ENCODE data around the gene CCR1. TPM values are rescaled to one million over a fixed set of nuclear protein-coding genes. Genes with fewer than 3 reads are reported as not detected.

Gene CCR1
- total RNA-seq (2014; rRNA removed; shearing (Covaris generic)) = 0.36 and 0.59 TPM in 2 replicates

DNA sequence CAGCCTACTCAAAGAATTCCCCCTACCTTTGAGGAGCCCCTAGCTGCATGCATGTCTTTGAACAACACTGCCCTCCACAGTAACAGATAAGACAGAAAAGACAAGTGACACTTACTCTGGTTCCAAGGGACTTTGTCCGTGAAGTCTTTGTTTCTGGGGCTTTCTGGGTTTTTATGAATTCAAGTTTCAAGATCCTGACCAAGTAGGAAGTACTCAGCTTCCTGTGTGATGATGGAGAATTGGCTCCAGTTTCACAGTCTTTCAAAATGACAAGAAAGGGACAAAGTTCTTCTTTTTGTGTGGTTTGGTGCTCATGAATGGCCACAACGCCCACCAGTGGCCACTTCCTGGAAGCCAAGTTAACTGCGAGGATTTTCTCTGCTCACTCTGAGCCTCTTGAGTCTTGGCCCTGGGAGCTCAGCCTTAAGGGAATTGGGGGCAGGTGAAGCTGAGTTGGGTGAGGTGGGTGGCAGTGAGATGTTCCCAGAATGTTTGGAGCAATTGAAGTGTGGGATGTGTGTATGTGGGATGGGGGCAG, at the start of gene CCR1:
CCR1 (minus strand) TSS at position 147 of the 538 bp plus-strand sequence. CDS start 4,000 bp downstream, outside the sequence.
- peak; percentile 74 for DNase-seq (ENCODE audit: low read depth)

DNA sequence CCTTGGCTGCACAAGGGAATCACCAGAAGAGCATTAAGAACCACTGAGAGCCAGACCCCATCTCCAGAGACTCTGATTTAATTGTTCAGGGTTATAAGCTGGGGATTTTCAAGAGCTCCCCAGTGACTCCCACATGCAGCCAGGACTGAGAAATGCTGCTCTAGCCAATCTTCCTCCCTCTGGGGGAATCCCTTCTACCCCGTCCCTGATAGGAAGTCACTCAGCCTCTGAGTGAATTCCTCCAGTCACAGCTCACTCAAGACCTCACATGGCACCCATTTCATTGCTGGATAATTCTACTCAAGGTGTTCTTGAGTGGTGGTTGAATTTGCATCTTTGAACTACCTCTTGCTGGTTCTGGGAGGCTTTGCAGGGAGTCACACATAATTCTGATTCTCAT, 44.9 kb upstream of the CCR1 start:
- DNase-seq (ENCODE audit: low read depth) = no peak

- DNase-seq (ENCODE audit: low read depth) = no peak
Observed at GRCh38 chr3:46245146-46245545, 37.0 kb upstream of the CCR1 start.

GRCh38 chr3:46243560-46243959, 35.4 kb upstream of the CCR1 start:
- DNase-seq (ENCODE audit: low read depth) = no peak

DNA sequence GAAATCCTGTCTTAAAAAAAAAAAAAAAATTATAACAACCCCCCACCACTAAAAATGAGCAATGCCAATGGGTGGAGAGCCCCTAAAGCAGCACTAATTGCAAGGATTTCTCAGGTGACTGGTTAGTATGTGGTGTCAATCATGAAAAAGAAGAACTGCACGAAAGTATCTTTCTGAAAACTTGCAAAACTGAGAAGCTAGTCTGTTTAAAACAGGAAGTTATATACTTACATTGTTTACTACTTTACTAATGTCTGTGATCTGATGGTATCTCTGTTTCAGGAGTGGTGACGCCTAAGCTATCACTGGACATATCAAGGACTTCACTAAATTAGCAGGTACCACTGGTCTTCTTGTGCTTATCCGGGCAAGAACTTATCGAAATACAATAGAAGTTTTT, 34.0 kb upstream of the CCR1 start, which contains the start of gene CCR3:
CCR3 (plus strand) TSS at position 341 of the 400 bp plus-strand sequence. CDS start 22,699 bp downstream, outside the sequence.
- DNase-seq (ENCODE audit: low read depth) = no peak

DNA sequence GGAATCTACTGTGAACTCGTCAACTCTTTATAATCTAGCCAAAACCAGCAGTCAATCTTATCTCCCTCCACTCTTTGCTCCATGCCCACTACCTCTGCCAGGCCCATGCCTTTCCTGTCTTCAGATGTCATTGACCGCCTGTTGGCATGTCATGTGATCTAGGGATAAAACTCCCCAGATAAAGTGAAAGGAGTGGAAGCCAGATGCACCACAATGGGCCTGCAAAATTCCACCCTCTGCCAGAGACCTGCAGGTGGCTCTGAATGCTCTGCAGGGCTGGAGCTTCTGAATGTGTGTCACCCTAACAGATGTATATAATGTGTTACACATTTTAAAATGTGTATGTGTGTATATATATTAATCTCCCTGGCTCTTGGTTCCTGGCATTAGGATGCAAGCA, 31.8 kb upstream of the CCR1 start:
- DNase-seq (ENCODE audit: low read depth) = no peak

DNA sequence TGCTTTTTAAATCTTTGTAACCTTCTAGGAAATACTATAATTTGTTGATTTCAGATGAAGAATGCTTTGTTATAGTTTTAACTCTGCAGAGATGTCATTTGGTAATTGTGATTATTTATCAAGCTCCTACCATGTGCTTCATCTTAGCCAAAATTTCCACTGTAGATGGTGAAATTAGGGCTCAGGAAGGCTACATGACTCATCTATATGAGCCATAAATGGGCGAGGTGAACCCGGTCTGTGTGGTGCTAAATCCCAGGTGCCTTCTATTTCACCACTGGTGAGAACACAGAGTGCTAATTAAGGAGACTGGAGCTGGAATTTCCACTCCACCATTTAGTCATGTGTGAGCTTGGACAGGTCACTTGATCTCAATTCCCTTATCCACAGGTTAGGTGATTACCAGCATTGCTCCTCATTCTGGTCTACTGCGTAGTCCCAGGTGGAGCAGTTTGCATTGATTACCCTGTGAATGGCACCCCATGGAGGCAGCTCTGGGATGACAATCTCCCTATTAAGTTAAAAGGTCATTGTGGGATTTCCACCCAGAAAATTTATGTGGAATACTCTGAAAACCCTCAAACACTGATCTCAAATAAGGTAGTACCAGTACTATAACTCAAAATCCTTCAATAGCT, 31.3 kb upstream of the CCR1 start:
- DNase-seq (ENCODE audit: low read depth) = no peak

DNA sequence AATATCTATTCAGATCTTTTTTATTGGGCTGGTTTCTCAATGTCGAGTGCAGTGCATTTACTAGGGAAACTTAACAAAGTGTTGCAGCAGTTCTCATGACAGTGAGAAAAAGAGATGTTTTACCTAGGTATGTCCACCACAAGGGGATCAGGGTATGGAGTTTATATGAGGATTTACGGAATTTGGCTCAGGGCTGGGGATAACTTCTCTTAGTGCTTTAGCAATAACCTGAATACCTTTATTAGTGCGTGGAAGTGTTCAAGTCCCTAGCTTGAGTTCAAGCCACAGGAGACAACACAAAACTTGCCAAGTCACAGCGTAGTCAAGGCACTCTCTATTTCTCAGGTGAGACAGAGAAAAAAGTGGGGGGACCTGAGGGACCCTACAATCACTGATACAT, 30.3 kb upstream of the CCR1 start:
- DNase-seq (ENCODE audit: low read depth) = no peak

- DNase-seq (ENCODE audit: low read depth) = no peak
Observed at GRCh38 chr3:46236294-46237054, 28.4 kb upstream of the CCR1 start.

GRCh38 chr3:46235425-46235824, 27.3 kb upstream of the CCR1 start:
- DNase-seq (ENCODE audit: low read depth) = no peak

- no peak for DNase-seq (ENCODE audit: low read depth)
Observed at GRCh38 chr3:46233194-46233593, 25.1 kb upstream of the CCR1 start.

GRCh38 chr3:46231323-46231722, 23.2 kb upstream of the CCR1 start:
- no peak for DNase-seq (ENCODE audit: low read depth)

- DNase-seq (ENCODE audit: low read depth) = peak; percentile 86
Observed at GRCh38 chr3:46228260-46229242, 20.4 kb upstream of the CCR1 start.

GRCh38 chr3:46222435-46223161, 14.5 kb upstream of the CCR1 start:
- DNase-seq (ENCODE audit: low read depth) = no peak

DNA sequence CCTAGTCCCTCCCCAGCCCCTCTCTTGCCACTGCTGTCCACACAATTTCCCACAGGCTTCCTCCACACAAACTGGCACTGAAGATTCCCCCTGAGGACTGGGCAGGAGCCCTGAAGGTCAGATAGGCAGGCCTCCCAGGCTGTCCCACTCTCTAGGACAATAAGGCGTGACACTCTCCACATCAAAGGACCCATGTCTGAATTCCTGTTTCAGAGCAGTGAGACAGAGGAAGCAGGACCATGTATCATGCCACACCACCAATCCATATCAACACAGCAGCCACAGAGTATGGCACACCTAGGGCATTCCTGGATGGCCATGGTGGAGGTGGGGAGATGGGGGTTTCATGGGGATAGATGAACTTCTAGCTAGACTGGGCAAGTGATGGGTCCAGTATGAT, 13.8 kb upstream of the CCR1 start:
- DNase-seq (ENCODE audit: low read depth) = no peak

DNA sequence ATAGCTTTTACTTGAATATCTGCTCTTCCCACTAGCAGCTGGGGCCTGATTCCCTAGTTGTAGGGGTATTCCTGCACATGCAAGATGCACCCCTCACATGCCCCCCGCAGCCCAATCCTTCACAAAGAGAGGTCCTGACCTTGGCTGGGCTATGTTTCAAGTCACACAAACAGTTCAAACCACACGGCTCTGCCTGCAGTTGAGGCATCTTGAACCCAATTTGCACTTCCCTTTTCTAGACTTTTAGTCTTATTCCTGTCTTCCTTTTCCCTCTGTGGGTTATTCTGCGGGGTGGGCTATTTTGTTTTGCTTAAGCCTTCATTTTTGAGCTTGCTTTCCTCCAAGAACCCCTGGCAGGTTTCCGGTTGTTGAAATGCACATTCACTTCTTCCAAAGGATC, 13.3 kb upstream of the CCR1 start:
- DNase-seq (ENCODE audit: low read depth) = no peak

- no peak for DNase-seq (ENCODE audit: low read depth)
Observed at GRCh38 chr3:46218196-46218709, 10.1 kb upstream of the CCR1 start.

DNA sequence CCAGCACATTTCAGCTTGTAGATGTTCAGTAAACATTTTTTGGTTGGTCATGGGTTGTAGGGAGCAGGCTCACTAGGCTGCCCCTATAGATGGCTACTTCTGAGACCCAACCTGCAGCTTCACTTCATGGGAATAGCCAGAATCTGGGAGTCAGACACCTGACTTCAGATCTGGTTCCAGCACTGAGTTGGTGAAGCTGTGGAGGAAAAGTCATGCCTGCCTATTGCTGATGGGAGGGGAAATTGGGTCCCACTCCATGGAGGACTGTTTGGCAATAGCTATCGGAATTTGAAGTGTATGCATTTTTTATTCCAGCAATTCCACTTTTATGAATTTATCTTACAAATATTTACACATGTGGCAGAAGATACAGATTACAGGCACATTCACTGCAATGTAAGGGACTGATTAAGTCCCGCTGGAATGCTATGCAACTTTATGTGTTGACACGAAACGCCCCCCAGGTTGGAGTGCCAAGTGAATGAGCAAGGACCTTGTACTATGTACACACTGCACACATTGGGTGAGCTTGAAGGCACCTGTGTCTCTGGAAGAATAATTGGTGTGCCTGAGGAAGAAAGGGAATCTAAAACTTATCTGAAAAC, 7.8 kb upstream of the CCR1 start:
- no peak for DNase-seq (ENCODE audit: low read depth)

DNA sequence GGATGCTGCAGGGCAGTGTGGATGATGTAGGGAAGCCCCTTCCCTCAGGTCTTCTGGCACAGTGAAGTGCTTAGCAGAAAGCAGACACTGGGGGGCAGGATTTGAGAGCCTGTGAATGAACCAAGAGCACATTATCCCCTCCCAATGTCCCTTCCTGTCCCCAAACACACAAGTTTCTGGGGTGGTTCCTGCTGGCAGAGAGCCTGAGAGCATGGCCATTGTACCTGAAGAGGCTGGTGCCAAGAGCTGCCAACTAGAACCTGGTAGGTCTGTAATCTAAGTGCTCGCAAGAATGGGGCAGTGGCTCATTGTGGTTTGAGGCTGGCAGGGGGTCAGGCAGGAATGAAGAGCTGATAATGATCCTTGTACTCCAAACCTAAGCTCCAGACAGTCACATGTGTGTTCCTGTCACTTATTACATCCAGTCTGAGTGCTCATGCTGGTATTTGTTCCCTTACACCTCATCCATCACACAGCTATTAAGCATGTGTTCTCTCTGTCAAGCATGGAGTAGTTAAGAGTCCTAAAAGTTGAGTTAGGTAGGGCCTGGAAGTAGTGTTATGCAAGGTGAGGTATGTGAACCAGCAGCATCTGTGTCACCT, 6.7 kb upstream of the CCR1 start:
- DNase-seq (ENCODE audit: low read depth) = no peak

DNA sequence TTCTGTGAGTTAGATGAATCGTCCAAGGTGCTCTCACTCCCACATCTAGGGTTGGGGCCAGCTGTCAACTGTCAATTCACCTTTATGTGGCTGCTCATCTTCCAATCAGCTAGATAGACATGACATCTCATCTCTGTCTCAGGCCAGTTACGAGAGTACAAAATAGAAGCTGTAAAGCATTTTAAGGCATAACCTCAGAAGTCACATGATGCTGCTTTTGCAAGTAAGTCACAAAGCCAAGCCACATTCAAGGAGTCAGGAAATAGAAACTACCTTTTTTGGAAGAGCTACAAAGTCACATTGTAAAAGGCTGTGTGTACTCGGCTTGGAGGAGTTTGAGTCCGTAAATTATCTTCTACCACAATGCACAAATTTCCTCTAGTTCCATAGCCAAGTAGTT, 5.1 kb upstream of the CCR1 start:
- peak; percentile 38 for DNase-seq (ENCODE audit: low read depth)
